ENCODE measurements around the gene MGMT.

MGMT gene

GRCh38 chr10:129626309-129626708, 159.3 kb downstream of the MGMT start:
- no peak for DNase-seq

DNA sequence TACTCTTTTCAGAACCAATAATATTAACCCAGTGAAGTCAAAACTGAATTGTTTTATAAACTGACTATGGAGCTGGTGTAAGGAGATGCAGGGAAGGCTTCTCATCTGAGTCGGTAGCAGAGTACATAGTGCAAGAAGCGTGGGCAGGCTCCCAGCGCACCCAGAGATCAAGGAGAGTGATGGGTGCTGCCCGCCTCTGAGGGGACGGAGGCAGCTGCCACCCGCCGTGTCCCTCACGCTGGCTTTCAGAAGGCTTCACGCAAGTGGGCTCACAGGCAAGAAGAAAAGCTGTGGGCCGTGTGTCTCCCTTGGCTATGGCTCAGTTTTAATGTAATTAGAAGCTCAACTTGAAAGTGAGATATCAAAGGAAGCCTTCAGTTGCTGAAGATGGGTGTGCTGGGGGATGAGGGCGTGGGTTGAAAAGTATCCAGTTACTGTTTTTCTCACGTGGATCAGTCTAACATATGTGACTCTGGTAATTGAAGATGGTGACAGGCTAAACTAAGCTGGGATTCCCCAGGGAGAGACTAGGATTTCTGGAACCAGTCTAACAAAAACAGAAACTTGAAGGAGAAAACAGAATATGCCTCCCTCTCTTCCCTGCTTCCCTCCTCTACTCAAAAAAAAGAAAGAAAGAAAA, 159.9 kb downstream of the MGMT start:
- no peak for DNase-seq

DNA sequence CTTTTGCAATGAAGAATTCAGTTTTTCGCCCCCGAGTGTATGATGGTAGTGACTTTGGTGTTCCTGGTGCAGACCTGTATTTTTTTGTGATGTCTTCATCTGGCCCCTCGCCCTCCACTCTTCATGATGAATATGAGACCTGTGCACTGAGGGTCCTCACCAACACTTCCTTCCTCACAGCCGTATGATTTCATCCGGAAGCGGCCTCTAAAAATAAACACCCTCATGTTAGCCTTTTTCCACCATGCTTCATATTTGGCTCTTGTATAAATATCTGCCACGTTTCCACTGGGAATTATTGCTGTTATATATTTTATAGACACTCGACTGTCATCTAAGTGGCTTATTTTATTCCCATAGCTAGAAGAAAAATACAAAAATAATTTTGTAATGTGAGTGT, 160.4 kb downstream of the MGMT start:
- DNase-seq, result no peak

DNA sequence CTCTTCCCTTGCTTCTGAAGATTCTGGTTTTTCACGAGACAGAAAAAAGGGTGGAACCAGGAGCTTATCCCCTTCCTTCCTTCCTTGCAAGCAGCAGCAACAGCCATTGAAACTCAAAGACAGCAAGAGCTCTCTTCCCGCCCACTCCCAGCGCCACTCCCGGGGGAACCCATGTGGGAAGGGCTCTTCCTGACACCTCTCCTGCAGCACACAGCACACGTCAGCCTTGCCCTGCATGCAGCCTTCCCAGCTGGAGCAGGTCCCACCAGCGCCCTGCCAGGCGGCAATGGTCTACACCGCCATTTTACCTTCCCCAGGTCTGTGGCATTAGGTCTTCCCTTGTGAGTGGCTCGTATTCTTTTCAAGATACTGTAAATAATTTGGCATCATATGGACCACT, 161.8 kb downstream of the MGMT start:
- no peak for DNase-seq

- DNase-seq, result no peak
These were observed 162.9 kb downstream of the MGMT start for GRCh38 chr10:129629911-129630310.

- no peak for DNase-seq
These were observed 164.0 kb downstream of the MGMT start for GRCh38 chr10:129631006-129631405.

DNA sequence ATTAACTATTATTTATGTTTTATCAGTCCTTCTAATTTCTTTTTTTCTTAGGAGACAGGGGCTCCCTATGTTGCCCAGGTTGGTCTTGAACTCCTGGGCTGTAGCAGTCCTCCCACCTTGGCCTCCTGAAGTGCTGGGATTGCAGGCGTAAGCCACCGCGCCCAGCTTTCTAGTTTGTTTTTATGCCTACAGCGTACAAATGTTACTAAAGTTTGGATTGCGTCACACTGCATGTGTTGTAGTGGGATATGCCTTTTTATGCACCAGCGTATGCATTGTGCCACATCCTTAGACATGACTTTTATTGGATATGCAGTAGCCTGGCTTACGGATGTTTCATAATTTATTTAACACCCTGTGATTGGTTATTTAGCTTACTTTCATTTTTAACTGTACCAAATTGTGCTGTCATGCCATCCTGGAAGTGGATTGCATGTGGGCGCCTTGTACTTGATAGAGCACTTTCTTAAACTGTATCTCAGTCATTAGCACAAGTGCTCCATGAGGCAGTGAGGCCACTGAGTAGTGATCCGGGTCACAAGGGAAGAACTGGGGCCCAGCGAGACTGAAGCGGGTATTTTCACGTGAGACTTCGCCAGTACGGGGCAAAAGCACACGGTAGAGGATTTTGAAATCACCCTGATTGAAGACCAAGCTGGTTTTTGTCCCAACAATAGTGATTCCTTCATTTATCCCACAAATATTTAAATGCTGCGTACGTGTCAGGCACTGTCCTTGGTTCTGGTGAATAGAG, 165.0 kb downstream of the MGMT start:
- DNase-seq, result no peak

GRCh38 chr10:129637010-129637409, 170.0 kb downstream of the MGMT start:
- no peak for DNase-seq

DNA sequence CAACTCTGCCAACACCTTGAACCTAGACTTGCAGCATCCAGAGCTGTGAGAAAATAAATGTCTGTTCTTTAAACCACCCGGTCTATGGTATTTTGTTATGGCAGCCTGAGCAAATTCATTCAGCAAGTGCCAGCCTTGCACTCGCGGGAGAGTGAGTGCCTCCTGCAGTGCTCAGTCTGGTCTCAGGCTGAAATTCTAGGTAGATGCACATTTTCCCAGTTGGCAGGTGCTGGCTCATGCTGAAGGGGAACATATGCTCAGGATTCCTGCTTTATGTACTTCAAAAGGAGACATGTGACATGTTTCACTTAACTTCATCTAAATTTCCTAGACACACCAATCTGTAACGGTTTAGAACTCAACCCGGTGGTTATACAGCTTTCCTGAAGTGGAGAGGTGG, 170.8 kb downstream of the MGMT start:
- DNase-seq, result no peak

DNA sequence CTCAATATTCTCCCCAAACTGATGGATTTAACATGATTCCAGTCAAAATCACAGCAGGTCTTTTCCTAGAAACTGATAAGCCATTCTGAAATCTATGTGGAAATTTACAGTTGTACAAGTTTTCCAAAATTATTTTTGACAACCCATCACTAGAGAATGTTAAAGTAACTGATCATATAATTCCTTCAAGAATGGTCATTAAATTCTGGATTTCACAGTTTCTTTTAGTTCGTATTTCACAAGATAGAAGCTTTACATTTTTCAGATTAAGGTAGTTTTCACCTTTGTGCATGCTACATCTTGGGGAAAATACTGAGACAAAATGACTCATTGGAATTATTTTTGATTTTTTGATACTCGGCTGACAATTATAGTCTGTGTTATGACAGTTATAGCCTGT, 174.3 kb downstream of the MGMT start:
- no peak for DNase-seq

DNA sequence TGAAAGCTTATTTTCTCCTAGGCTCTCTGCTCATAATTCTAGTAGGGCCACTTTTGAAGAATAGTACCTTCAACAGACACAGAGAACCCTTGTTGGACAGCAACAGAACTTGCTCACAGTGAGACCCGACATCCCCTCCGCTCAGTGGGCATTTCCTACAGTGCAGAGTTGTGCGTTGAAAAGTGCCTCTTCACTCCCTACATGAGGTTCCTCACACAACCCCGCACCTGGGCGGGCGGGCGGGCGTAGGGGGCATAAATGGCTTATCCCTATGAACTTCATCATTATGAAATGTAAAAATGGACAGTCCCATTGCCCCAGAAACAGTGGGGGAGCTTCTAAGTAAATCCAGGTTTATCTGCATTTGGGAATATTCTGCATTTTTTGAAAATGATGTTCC, 174.9 kb downstream of the MGMT start:
- no peak for DNase-seq

DNA sequence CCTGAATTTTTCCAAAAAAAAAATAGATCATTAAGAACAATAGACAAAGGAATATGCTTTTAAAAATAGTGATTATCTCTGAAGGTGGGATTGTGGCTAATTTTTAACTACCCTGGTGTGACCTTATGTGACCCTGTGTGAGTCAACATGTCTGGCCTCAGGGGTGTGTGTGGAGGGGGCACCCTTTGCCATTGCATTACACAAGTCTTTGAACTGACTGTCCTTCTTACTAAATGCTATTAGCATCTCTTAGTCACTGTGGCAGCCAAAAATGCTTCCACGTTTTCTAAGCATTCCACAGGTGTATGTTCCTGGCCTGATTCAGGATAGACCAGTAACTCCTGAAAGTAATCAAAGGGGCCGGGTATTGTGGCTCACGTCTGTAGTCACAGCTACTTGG, 175.4 kb downstream of the MGMT start:
- DNase-seq, result no peak

DNA sequence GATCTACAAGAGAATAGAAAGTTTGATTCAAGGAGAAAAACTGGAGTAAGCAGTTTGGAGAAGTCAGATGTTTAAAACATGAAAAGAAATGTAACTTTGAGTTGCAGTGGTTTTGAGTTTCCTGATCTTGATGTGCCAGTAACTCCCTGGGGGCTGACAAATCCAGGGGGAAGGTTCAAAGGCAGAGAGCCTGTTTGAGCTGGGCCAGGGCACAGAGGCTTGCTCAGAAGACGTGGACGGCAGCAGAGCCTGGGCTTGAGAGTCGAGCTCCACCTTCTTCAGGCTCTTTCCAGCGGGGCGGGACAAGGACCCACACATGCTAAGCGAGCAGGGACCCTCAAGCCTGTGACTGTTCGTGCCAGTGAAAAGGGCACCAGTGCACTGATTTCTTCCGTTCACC, 176.2 kb downstream of the MGMT start:
- DNase-seq, result no peak

- no peak for DNase-seq
These were observed 178.4 kb downstream of the MGMT start for GRCh38 chr10:129645487-129645886.

DNA sequence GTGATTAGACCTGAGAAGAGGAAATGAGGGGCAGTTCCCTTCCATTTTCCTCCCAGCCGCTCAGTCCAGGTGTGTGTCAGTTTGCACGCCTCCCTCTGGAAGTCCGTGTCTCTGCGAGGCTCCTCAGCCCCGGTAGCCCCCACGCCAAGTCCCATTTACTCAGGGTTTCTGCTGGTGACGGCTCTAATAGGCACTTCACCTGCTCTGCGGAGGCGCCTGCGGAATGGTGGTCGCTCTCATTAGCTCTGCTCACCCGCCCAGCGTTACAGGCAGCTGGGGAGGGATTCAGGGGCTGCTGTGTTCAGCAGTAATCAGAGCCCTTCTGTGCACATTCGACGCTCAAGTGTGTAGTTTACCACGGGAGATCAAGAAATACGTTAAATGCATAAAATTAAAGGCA, 179.9 kb downstream of the MGMT start:
- no peak for DNase-seq

GRCh38 chr10:129647590-129647989, 180.5 kb downstream of the MGMT start:
- DNase-seq, result no peak

GRCh38 chr10:129648856-129649255, 181.8 kb downstream of the MGMT start:
- no peak for DNase-seq

DNA sequence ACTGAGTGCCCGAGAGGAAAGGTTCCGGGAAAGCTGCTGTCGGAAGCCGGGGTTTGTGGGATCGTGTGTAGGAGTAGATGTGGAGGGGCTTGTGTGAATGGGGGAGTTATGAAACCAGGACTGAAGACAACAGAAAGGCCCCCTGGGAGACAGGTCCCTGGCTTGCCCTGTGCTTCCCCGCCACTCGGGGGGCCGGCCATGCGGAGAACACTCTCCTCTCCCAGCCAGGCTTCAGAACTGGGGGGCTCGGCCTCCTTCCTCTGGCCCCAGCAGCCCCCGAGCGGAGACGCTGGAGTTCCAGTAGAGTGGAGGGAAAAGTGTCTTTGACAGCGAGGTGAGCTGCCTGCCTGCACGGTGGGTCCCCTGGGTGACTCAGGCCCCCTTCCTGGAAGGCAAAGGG, 185.0 kb downstream of the MGMT start:
- DNase-seq, result no peak

- DNase-seq, result no peak
These were observed 185.6 kb downstream of the MGMT start for GRCh38 chr10:129652521-129653201.

GRCh38 chr10:129653428-129653827, 186.4 kb downstream of the MGMT start:
- no peak for DNase-seq

- no peak for DNase-seq
These were observed 186.8 kb downstream of the MGMT start for GRCh38 chr10:129653861-129654260.

- DNase-seq, result no peak
These were observed 187.4 kb downstream of the MGMT start for GRCh38 chr10:129654461-129654860.

- no peak for DNase-seq
These were observed 188.1 kb downstream of the MGMT start for GRCh38 chr10:129655007-129655678.

GRCh38 chr10:129655679-129656031, 188.6 kb downstream of the MGMT start:
- DNase-seq, result no peak

Measured in inflammatory macrophage (primary cell).